Astrocyte (in vitro differentiated cells and primary cell): ENCODE data around the gene WNT3. TPM values are rescaled to one million over a fixed set of nuclear protein-coding genes. Genes with fewer than 3 reads are reported as not detected.

Experiments used
- DNase-seq: peaks from one replicate; pipeline ENCODE4 v3.0.0-alpha.2; 2010; ENCODE audit warnings: low read depth
- FAIRE-seq: peaks from 2 replicates; lab custom pipeline; 2011; peaks lifted over from hg19 to GRCh38; lab: Jason Lieb, UNC
- H2AFZ ChIP-seq: 2 replicates; pipeline ENCODE4 v1.6.0; 2012; ENCODE audit warnings: low read depth, low read length, inconsistent platforms
- H3K27ac ChIP-seq: 2 replicates; pipeline ENCODE4 v1.5.1; 2011; ENCODE audit warnings: low read depth, low read length, inconsistent platforms
- H3K27me3 ChIP-seq: 2 replicates; pipeline ENCODE4 v1.6.0; 2011; ENCODE audit warnings: low read length, inconsistent platforms; ENCODE audit not compliant: insufficient read depth
- H3K36me3 ChIP-seq: 2 replicates; pipeline ENCODE4 v1.5.1; 2011; ENCODE audit warnings: low read length, inconsistent platforms; ENCODE audit not compliant: insufficient read depth
- H3K4me1 ChIP-seq: 2 replicates; pipeline ENCODE4 v1.5.1; 2011; ENCODE audit warnings: low read length, inconsistent platforms; ENCODE audit not compliant: insufficient read depth
- H3K4me2 ChIP-seq: 2 replicates; pipeline ENCODE4 v1.6.0; 2012; ENCODE audit warnings: low read length, inconsistent platforms
- H3K4me3 ChIP-seq: 2 replicates; pipeline ENCODE4 v1.5.1; 2011; ENCODE audit warnings: low read depth, mild to moderate bottlenecking, low read length, inconsistent platforms; ENCODE audit not compliant: insufficient read depth
- H3K79me2 ChIP-seq: 2 replicates; pipeline ENCODE4 v1.6.0; 2012; ENCODE audit warnings: mild to moderate bottlenecking, low read length, inconsistent platforms; ENCODE audit not compliant: insufficient read depth
- H3K9ac ChIP-seq: 2 replicates; pipeline ENCODE4 v1.6.0; 2012; ENCODE audit warnings: mild to moderate bottlenecking, low read length, inconsistent platforms
- H3K9me3 ChIP-seq: 2 replicates; pipeline ENCODE4 v1.5.1; 2012; ENCODE audit warnings: low read depth, mild to moderate bottlenecking, low read length, inconsistent platforms; ENCODE audit not compliant: insufficient read depth
- H4K20me1 ChIP-seq: 2 replicates; pipeline ENCODE4 v1.6.0; 2012; ENCODE audit warnings: low read length, inconsistent platforms; ENCODE audit not compliant: insufficient read depth
- H3K27ac Mint-ChIP-seq: one replicate; pipeline ENCODE4 v1.8.0; 2021; ENCODE audit warnings: mild to moderate bottlenecking, mixed read lengths; ENCODE audit not compliant: unreplicated experiment
- H3K27me3 Mint-ChIP-seq: one replicate; pipeline ENCODE4 v1.8.0; 2021; ENCODE audit warnings: low read depth, mixed read lengths; ENCODE audit not compliant: unreplicated experiment
- H3K36me3 Mint-ChIP-seq: one replicate; pipeline ENCODE4 v1.8.0; 2021; ENCODE audit warnings: low read depth, mixed read lengths; ENCODE audit not compliant: unreplicated experiment
- H3K4me1 Mint-ChIP-seq: one replicate; pipeline ENCODE4 v1.8.0; 2021; ENCODE audit warnings: low read depth, mixed read lengths; ENCODE audit not compliant: unreplicated experiment
- H3K4me3 Mint-ChIP-seq: one replicate; pipeline ENCODE4 v1.8.0; 2021; ENCODE audit warnings: mild to moderate bottlenecking, moderate library complexity, mixed read lengths; ENCODE audit not compliant: unreplicated experiment
- H3K9me3 Mint-ChIP-seq: one replicate; pipeline ENCODE4 v1.8.0; 2021; ENCODE audit warnings: mild to moderate bottlenecking, mixed read lengths; ENCODE audit not compliant: unreplicated experiment
- CTCF ChIP-seq: IDR thresholded peaks from 2 replicates; pipeline ENCODE4 v1.5.1; 2011; ENCODE audit warnings: low read depth, mild to moderate bottlenecking, inconsistent platforms, low read length, moderate library complexity; ENCODE audit not compliant: insufficient read depth
- EZH2 ChIP-seq: IDR thresholded peaks from 2 replicates; pipeline ENCODE4 v1.6.1; 2012; ENCODE audit warnings: mild to moderate bottlenecking, low read length, inconsistent platforms; ENCODE audit not compliant: insufficient read depth
- total RNA-seq: library from RNA; stranded (reverse); gene quantifications from 2 replicates; pipeline ENCODE4 v1.2.1, GENCODE V29; 2021

WNT3 gene
- total RNA-seq, 1 donor from 2014 or later = 2.4 TPM

GRCh38 chr17:46777943-46778915, 40.3 kb downstream of the WNT3 start:
- Mint-ChIP-seq H3K27ac (no peak overlapping the region), H3K4me3 (no peak overlapping the region), H3K36me3 (no peaks in the 10 kb centered on the region), H3K4me1 (peaks cover 5% of the 10 kb centered on the region), H3K9me3 (peaks cover 3% of the 10 kb centered on the region), H3K27me3 (peaks cover 31% of the 10 kb centered on the region)
- Histone ChIP-seq H3K4me3 (no peak overlapping the region), H3K27me3 (peaks cover 8% of the 10 kb centered on the region), H3K27ac (no peak overlapping the region), H3K9me3 (no peaks in the 10 kb centered on the region), H3K9ac (no peak overlapping the region), H3K79me2 (no peaks in the 10 kb centered on the region), H3K4me2 (no peak overlapping the region), H3K4me1 (no peaks in the 10 kb centered on the region), H4K20me1 (no peaks in the 10 kb centered on the region), H2AFZ (no peak overlapping the region), H3K36me3 (no peaks in the 10 kb centered on the region)
- no peak for FAIRE-seq
- DNase-seq = no peak
- TF ChIP-seq CTCF (no peak), EZH2 (no peak)

GRCh38 chr17:46776298-46777005, 42.0 kb downstream of the WNT3 start:
- Histone ChIP-seq H3K27me3 (peaks cover 8% of the 10 kb centered on the region), H3K79me2 (no peaks in the 10 kb centered on the region), H3K36me3 (no peaks in the 10 kb centered on the region), H3K27ac (no peak overlapping the region), H3K4me1 (peaks cover 3% of the 10 kb centered on the region), H3K9ac (no peak overlapping the region), H3K4me3 (no peak overlapping the region), H3K4me2 (no peak overlapping the region), H3K9me3 (no peaks in the 10 kb centered on the region), H2AFZ (no peak overlapping the region), H4K20me1 (no peaks in the 10 kb centered on the region)
- H3K27ac Mint-ChIP-seq = no peak overlapping the region
- no peak overlapping the region for H3K4me3 Mint-ChIP-seq
- H3K27me3 Mint-ChIP-seq = peaks cover 25% of the 10 kb centered on the region
- DNase-seq = no peak
- no peak for FAIRE-seq
- peaks cover 3% of the 10 kb centered on the region for H3K9me3 Mint-ChIP-seq
- H3K36me3 Mint-ChIP-seq = no peaks in the 10 kb centered on the region
- no peak for TF ChIP-seq EZH2
- no peak for TF ChIP-seq CTCF
- H3K4me1 Mint-ChIP-seq = peaks cover 3% of the 10 kb centered on the region
